B cell (primary cell): Measurements from ENCODE around the gene MGMT. TPM values are rescaled to one million over a fixed set of nuclear protein-coding genes. Genes with fewer than 3 reads are reported as not detected.

Experiments used
- ATAC-seq: fragments of 200-7000 bp; cut with Tn5 transposase; one replicate; pipeline ENCODE4 v1.10.0; 2021; ENCODE audit warnings: low read depth, mild to moderate bottlenecking, moderate number of reproducible peaks, moderate library complexity
- CTCF ChIA-PET: fragments of 350-600 bp; sonication (Branson Sonifier 250); formaldehyde crosslinking; loops from one replicate; lab custom pipeline; 2021; ENCODE audit warnings: antibody characterized with exemption, inconsistent platforms; lab: Charles Lee
- POLR2A ChIA-PET: fragments of 350-600 bp; sonication (Branson Sonifier 250); formaldehyde crosslinking; loops from one replicate; lab custom pipeline; 2021; ENCODE audit warnings: antibody characterized with exemption; lab: Charles Lee
- DNase-seq: peaks from one replicate; pipeline ENCODE4 v3.0.0; 2013
- H2AFZ ChIP-seq: 2 replicates; pipeline ENCODE4 v1.6.1; 2012; ENCODE audit warnings: mild to moderate bottlenecking, low read depth, low read length; ENCODE audit not compliant: insufficient read depth, poor library complexity, severe bottlenecking
- H3K27ac ChIP-seq, 2 donors: 1 replicate in 1 of 2; 2 replicates in 1 of 2; pipeline ENCODE4 v1.5.1; 2012 to 2013; ENCODE audit warnings: low read length in 2 of 2, mild to moderate bottlenecking in 2 of 2, moderate library complexity in 1 of 2
- H3K27me3 ChIP-seq, 4 experiments: fragments of 200-600 bp in 1 of 4; sonication (generic) in 1 of 4; replicated peaks in 1 of 4; 1 replicate in 2 of 4; 2 replicates in 2 of 4; pipeline versions ENCODE4 v1.6.1 to v1.7.0; 2013 to 2016; ENCODE audit warnings: low read length in 3 of 4, mild to moderate bottlenecking in 2 of 4, mixed read lengths in 1 of 4, moderate library complexity in 1 of 4; ENCODE audit not compliant: insufficient read depth in 4 of 4, control insufficient read depth in 3 of 4; ENCODE audit errors: control extremely low read depth in 1 of 4
- H3K36me3 ChIP-seq, 2 experiments: replicated peaks in 1 of 2; 1 replicate in 1 of 2; 2 replicates in 1 of 2; pipeline versions ENCODE4 v1.6.1 to v1.7.1; 2013; ENCODE audit warnings: low read length in 1 of 2; ENCODE audit not compliant: insufficient read depth in 2 of 2, control insufficient read depth in 1 of 2; ENCODE audit errors: control extremely low read depth in 1 of 2, extremely low read depth in 1 of 2
- H3K4me1 ChIP-seq, 2 donors: fragments of 200-600 bp in 1 of 2; sonication (generic) in 1 of 2; 1 replicate in 1 of 2; 2 replicates in 1 of 2; pipeline versions ENCODE4 v1.5.1 to v1.6.1; 2013 to 2017; ENCODE audit warnings: low read length in 2 of 2; ENCODE audit not compliant: control insufficient read depth in 2 of 2, insufficient read depth in 2 of 2
- H3K4me2 ChIP-seq: replicated peaks from 2 replicates; pipeline ENCODE3; 2012; ENCODE audit warnings: mild to moderate bottlenecking, low read depth, low read length; ENCODE audit not compliant: poor library complexity, severe bottlenecking
- H3K4me3 ChIP-seq, 5 experiments: fragments of 200-600 bp in 1 of 5; sonication (generic) in 1 of 5; 1 replicate in 3 of 5; 2 replicates in 2 of 5; pipeline versions ENCODE4 v1.5.1 to v1.7.0; 2011 to 2016; ENCODE audit warnings: low read length in 4 of 5, mild to moderate bottlenecking in 4 of 5, low read depth in 2 of 5, control low read depth in 1 of 5, moderate library complexity in 1 of 5; ENCODE audit not compliant: insufficient read depth in 1 of 5; ENCODE audit errors: control extremely low read depth in 1 of 5, extremely low read depth in 1 of 5
- H3K79me2 ChIP-seq: fragments of 200-600 bp; sonication (generic); one replicate; pipeline ENCODE4 v1.6.0; 2016; ENCODE audit warnings: low read length; ENCODE audit not compliant: control insufficient read depth, insufficient read depth
- H3K9ac ChIP-seq: fragments of 200-600 bp; sonication (generic); 2 replicates; pipeline ENCODE4 v1.6.1; 2017; ENCODE audit warnings: mild to moderate bottlenecking, low read length, moderate library complexity
- H3K9me3 ChIP-seq, 3 donors: one replicate each; pipeline versions ENCODE4 v1.6.1 to v1.7.1; 2013; ENCODE audit warnings: low read length in 2 of 3; ENCODE audit not compliant: control insufficient read depth in 2 of 3, insufficient read depth in 1 of 3; ENCODE audit errors: control extremely low read depth in 1 of 3
- H4K20me1 ChIP-seq: 2 replicates; pipeline ENCODE4 v1.6.0; 2012; ENCODE audit warnings: mild to moderate bottlenecking, low read length; ENCODE audit not compliant: insufficient read depth, control insufficient read depth, poor library complexity, severe bottlenecking
- H3K27ac Mint-ChIP-seq: one replicate; pipeline ENCODE4 v1.8.0; 2021; ENCODE audit warnings: mixed read lengths
- H3K27me3 Mint-ChIP-seq: one replicate; pipeline ENCODE4 v1.8.0; 2021; ENCODE audit warnings: mixed read lengths
- H3K4me1 Mint-ChIP-seq: one replicate; pipeline ENCODE4 v1.8.0; 2021; ENCODE audit warnings: mixed read lengths
- H3K4me3 Mint-ChIP-seq: one replicate; pipeline ENCODE4 v1.8.0; 2021; ENCODE audit warnings: mixed read lengths
- H3K9me3 Mint-ChIP-seq: one replicate; pipeline ENCODE4 v1.8.0; 2022; ENCODE audit warnings: mixed read lengths; ENCODE audit not compliant: insufficient read depth
- CTCF ChIP-seq: fragments of 200-600 bp; IDR thresholded peaks from one replicate; pipeline ENCODE4 v1.8.0; 2022; ENCODE audit warnings: antibody characterized with exemption, mild to moderate bottlenecking
- EZH2 ChIP-seq: IDR thresholded peaks from 2 replicates; pipeline ENCODE4 v1.6.1; 2012; ENCODE audit warnings: borderline replicate concordance, low read depth, mild to moderate bottlenecking, moderate library complexity, low read length; ENCODE audit not compliant: insufficient read depth, poor library complexity, severe bottlenecking
- WGBS: methylation state at CpG from one replicate; pipeline ENCODE4 v1.1.5; 2013; ENCODE audit warnings: missing lambda C conversion rate; ENCODE audit not compliant: insufficient coverage; 5-methylcytosine and 5-hydroxymethylcytosine counted together
- intact Hi-C: fragments of 100-400 bp; cut with micrococcal nuclease; formaldehyde crosslinking; loops from one replicate; pipeline ENCODE4 v1.10.0; 2022
- polyA plus RNA-seq: library from polyadenylated mRNA; depleted of rRNA; stranded (reverse); fragments of >200 nt; gene quantifications from 2 replicates; pipeline ENCODE4 v1.2.3, GENCODE V29; 2012
- total RNA-seq, 2 donors: library from RNA; stranded (reverse); fragments of 120-200 nt in 1 of 2; gene quantifications; 1 replicate in 1 of 2; 2 replicates in 1 of 2; pipeline versions ENCODE4 v1.2.3 to v1.2.4, GENCODE V29; 2013 to 2022

Gene MGMT
- total and polyA plus RNA-seq, 2 donors (not counting 1 experiment from before 2014, with no cell fraction given) = 16.6 to 87.7 TPM

GRCh38 chr10:129514568-129515451 lies 47.8 kb downstream of the MGMT start:
- 69% methylated on average over 20 of the region's 22 CpGs for WGBS
- H3K27ac Mint-ChIP-seq = no peak overlapping the region
- no peaks in the 10 kb centered on the region for H3K9me3 Mint-ChIP-seq
- H3K4me3 ChIP-seq = no peak overlapping the region
- H3K9ac ChIP-seq = no peak overlapping the region
- POLR2A ChIA-PET = no interaction called here
- TF ChIP-seq EZH2 = no peak
- no peak for TF ChIP-seq CTCF
- no peak overlapping the region for H3K4me3 Mint-ChIP-seq
- DNase-seq (no peak), ATAC-seq (no peak)
- peaks cover 26% of the 10 kb centered on the region for H3K4me1 Mint-ChIP-seq
- peaks cover 22% of the 10 kb centered on the region for H4K20me1 ChIP-seq
- H3K4me2 ChIP-seq = no peak overlapping the region
- no peaks in the 10 kb centered on the region for H3K27me3 ChIP-seq
- intact Hi-C loops = no loop called here
- H3K79me2 ChIP-seq = peaks cover 29% of the 10 kb centered on the region
- no peak overlapping the region for H2AFZ ChIP-seq
- peaks cover 3% of the 10 kb centered on the region in 2 donors for H3K4me1 ChIP-seq
- no peak overlapping the region for H3K27ac ChIP-seq
- H3K36me3 ChIP-seq = no peaks in the 10 kb centered on the region
- H3K27me3 Mint-ChIP-seq = no peaks in the 10 kb centered on the region
- peaks cover 0 to 11% (median 1%) of the 10 kb centered on the region in 3 donors for H3K9me3 ChIP-seq
- CTCF ChIA-PET = interaction anchor here (0.7 kb wide), 1 partner anchor 121 kb away, joined by 3 read pairs; no protein-coding TSS in a partner anchor
